Right ventricle myocardium inferior (tissue), 1 donor: ENCODE measurements around the gene CYP4F3. TPM values are rescaled to one million over a fixed set of nuclear protein-coding genes. Genes with fewer than 3 reads are reported as not detected.
"Not testable (repeated sequence)": the region's sequence is repeated elsewhere in the genome, so short reads cannot be mapped to it uniquely, and the experiment has no call there.

Experiments
- ATAC-seq: fragments of 200-7000 bp; cut with Tn5 transposase; one replicate; pipeline ENCODE4 v1.9.1; 2020; ENCODE audit warnings: mild to moderate bottlenecking, moderate library complexity
- DNase-seq: peaks from one replicate; pipeline ENCODE4 v3.0.0; 2021; ENCODE audit errors: missing footprints
- intact Hi-C: fragments of 100-400 bp; cut with DNase I; formaldehyde crosslinking; loops from one replicate; pipeline ENCODE4 v1.11.0; 2022
- total RNA-seq: library from RNA; stranded (reverse); fragmentation: NEBNext Ultra II Directional; extraction: Animal tissue kit (Norgen Biotek cat#: 25700); gene quantifications from one replicate; pipeline ENCODE4 v1.2.1, GENCODE V29; 2021
- donor health status: DM: no; HTN: yes; CAD: no; lungs with severe emphysema.

CYP4F3 gene
- total RNA-seq, 1 donor from 2014 or later = not detected

DNA sequence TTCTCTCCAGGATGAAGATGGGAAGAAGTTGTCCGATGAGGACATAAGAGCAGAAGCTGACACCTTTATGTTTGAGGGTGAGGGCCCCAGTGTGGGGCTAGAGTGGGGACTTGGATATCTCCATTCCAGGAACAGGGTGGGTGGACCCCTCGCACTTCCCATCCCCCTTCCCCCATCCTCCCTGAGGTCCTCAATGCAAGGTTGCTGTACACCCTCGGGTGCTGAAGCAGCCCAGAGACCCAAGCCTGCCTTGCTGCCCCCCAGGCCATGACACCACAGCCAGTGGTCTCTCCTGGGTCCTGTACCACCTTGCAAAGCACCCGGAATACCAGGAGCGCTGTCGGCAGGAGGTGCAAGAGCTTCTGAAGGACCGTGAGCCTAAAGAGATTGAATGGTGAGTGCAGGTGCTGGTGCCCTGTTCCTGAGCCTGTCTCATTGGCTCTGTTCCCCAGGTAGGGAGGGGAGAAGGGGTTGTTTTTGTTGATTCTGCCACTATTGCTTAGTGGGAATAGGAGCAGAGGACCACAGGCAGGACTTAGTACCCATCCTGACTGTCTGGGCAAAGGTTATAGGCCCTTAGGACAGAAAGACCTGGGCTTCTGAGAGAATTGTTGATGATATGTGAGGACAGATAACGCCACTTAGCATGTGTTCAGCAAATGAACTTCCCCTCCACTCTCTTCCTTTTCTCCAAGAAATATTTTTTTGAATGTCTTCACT lies 12.0 kb downstream of the CYP4F3 start:
- no peak for DNase-seq
- intact Hi-C loops = no loop called here
- ATAC-seq = no peak

DNA sequence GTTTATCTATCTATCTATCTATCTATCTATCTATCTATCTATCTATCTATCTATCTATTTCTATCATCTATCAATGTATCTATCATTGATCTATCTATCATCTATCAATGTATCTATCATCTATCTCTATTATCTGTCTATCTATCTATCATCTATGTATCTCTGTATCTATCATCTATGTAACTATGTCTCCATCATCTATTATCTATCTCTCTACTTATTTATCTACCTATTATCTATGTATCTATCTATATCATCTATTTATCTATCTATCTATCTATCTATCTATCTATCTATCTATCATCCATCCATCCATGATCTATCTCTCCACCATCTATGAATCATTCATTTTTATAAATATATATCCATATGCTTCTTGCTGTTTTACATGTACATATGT lies 15.8 kb downstream of the CYP4F3 start:
- intact Hi-C loops = no loop called here

DNA sequence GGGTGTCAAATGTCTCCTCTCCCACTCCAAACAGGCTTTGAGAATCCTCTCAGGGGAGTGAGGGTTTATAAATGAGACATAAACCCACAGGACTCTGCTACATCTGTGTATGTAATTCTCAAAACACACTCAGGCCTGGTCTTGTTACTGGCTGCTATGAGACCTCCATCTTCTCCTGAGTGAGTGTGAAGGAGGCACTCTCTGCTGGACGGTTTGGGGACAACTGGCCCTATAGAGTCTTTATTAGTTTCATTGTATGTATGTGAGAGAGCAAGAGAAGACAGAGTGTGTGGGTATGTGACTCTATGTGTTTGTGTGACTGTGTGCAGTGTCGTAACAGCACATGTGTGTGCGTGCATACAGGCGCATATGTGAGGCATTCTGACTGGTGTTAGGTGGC lies 22.6 kb downstream of the CYP4F3 start:
- no peak for ATAC-seq
- intact Hi-C loops = no loop called here
- DNase-seq = no peak

More for the DNA sequence above, 15.8 kb downstream of the CYP4F3 start:
- ATAC-seq (no peak), DNase-seq (no peak)

DNA sequence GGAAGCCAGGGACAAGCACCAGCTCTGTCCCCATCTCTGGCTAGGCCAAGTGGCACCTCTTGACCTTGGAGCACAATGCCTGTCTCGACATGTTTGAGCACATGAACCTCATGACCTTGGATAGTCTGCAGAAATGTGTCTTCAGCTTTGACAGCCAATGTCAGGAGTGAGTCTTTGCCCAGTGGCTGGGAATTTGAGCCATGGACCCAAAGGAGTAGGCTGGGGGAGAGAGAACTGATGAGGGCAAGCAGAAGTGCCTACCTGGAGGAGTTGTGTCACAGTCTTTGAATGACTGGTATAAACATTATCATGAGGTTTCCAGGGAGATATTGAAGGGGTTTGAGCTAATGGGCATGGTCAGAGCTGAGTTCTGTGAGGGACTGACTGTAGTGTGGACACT lies 25.5 kb downstream of the CYP4F3 start:
- DNase-seq (no peak), ATAC-seq (no peak)
- intact Hi-C loops = no loop called here

DNA sequence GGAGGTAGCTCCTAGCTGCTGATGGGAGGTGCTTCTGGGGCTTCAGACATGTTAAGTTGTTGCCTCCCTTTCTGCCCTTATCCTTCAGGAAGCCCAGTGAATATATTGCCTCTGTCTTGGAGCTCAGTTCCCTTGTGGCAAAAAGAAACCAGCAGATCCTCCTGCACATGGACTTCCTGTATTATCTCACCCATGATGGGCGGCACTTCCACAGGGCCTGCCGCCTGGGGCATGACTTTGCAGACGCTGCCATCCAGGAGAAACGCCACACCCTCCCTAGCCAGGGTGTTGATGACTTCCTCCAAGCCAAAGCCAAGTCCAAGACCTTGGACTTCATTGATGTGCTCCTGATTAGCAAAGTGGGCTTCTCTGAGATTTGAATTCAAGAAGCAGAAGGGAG lies 26.2 kb downstream of the CYP4F3 start:
- ATAC-seq (no peak), DNase-seq (no peak)
- intact Hi-C loops = no loop called here

DNA sequence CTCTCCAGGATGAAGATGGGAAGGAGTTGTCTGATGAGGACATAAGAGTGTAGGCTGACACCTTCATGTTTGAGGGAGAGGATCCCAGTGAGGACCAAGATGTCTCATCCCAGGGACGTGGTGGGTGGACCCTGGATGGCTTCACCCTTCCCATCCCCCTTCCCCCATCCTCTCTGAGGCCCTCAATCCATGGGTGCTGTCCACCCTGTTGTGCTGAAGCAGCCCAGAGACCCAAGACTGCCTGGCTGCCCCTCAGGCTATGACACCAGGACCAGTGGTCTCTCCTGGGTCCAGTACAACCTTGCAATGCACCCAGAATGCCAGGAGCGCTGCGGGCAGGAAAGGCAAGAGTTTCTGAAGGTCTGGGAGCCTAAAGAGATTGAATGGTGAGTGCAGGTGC lies 28.7 kb downstream of the CYP4F3 start:
- DNase-seq (no peak), ATAC-seq (no peak)
- intact Hi-C loops = no loop called here

DNA sequence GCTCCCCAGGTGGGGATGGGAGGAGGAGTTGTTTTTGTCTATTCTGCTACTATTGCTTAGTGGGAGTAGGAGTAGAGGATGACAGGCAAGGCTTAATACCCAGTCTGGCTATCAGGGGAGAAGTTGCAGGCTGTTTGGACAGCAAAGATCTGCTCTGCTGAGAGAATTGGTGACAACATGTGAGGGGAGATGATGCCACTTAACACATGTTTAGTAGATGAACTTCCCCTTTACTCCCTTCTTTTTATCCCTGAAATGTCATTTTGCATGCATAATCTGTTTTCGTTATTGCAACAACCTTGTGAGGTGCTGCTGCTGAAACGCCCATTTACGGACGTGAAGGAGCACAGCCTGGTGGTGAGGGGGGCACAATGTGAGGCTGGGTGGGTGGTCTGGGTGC lies 29.2 kb downstream of the CYP4F3 start:
- ATAC-seq (no peak), DNase-seq (no peak)
- intact Hi-C loops = loop anchor here (5.0 kb wide), 1 partner anchor 112 kb away; no protein-coding TSS in a partner anchor

DNA sequence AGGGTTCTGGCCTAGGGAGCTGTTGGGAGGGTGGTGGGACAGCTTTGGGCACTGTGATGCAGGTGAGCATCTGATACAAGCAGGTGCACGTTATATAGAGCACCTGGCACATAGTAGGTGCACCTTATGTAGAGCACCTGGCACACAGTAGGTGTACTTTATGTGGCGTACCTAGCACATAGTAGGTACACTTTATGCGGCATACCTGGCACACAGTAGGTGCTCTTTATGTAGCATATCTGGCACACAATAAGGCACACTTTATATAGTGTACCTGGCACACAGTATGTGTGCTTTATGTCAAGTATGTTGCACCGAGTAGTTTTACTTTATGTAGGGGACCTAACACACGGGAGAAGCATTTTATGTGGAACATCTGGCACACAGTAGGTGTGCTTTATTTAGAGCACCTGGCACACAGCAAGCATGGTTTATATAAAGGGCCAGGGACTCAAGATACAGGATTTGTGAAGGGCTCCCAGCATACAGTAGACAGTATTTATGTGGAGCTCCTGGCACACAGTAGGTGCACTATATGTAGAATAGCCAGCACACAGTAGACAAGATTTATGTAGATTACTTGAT lies 30.6 kb downstream of the CYP4F3 start:
- ATAC-seq (no peak), DNase-seq (no peak)
- intact Hi-C loops = loop anchor here (5.0 kb wide), 1 partner anchor 111 kb away; no protein-coding TSS in a partner anchor

DNA sequence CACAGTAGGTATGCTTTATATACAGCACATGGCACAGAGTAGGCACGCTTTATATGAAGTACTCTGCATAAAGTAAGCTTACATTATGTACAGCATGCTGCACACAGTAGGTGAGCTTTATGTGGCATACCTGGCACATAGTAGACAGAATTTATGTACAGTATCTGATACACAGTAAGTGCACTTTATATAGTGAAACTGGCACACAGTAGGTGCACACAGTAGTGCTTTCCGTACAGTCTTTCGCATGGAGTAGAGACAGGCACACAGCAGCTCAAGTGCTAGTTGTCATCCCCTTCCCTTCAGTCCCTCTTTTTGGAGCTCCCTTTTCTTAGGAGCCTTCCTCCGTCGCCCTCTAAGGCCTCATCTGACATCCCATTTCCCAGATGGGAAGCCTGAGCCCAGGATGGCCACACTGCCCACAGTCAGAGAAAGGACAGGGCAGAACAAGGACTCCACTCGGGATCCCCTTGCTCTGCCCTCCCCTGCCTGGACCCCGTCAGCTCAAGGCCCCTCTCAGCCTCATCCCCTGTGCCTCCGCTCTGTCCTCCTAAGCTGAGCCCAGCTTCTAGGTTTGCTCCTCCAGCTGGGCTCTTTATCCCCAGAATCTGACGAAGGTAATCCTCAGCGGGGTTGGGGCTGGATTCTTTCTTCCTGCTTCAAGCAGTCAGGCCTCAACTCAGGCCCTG lies 31.3 kb downstream of the CYP4F3 start:
- intact Hi-C loops = loop anchor here (5.0 kb wide), 1 partner anchor 110 kb away; no protein-coding TSS in a partner anchor
- no peak for DNase-seq
- ATAC-seq = no peak

DNA sequence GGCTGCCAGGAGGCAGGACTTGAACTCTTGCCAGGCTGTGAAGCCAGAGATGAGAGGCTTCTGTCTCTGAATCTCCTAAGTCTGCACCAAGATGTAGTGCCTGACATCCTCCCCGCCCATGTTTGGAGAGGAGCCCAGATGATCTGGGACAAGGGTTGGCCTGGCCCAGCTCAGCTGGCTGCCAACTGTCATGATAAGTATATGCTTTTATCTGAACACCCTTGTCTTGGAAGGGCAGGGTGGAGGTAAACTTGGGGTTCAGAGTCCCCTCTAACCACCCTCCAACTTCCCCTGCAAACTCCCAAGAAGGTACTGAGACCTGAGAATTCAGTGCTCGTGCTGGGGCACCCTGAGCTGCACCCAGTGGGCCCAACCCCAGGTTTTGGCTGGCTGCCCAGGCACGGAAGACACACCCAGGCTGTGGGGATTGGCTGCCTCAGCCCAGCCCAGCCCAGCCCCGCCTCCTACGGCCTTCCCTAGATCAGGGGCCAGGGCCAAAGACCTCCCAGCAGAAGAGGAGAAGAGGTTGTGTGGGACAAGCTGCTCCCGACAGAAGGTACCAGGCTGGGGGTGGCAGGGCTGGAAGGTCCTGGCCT lies 32.0 kb downstream of the CYP4F3 start, which contains the start of gene CYP4F12:
Gene CYP4F12 (plus strand): TSS at position 508 of the 596 bp plus-strand sequence. CDS start 443 bp downstream, outside the sequence.
- ATAC-seq (peak; percentile 98), DNase-seq (peak; percentile 93)
- intact Hi-C loops = loop anchor here (5.0 kb wide), 1 partner anchor 110 kb away; no protein-coding TSS in a partner anchor

DNA sequence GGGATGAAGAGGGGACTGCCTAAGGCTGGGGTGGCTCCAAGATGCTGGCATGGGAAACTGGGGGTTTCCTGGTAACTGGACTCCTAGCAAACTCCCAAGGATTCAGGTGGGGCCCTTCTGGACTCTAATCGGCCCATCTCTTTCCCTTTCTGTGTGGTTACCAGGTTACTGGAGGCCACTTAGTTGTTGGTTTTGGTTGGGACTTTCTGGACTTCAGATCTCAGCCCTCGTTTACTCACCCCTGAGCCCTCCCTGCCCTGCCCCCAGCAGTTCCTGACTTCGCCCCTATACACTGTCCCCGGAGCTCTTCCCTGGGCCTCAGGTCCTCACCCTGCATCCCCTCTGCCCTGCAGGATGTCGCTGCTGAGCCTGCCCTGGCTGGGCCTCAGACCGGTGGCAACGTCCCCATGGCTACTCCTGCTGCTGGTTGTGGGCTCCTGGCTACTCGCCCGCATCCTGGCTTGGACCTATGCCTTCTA lies 32.5 kb downstream of the CYP4F3 start:
- ATAC-seq (no peak), DNase-seq (peak; percentile 73)
- intact Hi-C loops = loop anchor here (5.0 kb wide), 1 partner anchor 109 kb away; no protein-coding TSS in a partner anchor

DNA sequence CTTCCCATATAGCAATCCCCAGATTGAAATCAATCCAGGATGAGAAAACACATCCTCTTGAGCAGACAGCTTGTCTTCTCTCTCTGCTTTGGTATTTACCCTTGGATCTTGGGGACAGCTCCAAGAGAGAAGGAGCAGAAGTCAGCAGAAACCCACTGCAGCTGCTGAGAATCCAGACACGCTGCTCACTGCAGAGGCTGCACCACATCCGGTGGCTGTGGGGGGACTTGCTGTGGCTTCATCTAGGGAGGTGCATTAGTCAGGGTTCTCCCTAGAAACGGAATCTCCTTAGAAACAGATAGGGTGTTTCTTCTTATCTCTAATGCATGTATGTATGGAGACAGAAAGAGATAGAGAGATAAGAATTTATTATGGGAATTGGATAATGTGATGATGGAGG lies 34.9 kb downstream of the CYP4F3 start:
- intact Hi-C loops = no loop called here
- DNase-seq (no peak), ATAC-seq (no peak)

DNA sequence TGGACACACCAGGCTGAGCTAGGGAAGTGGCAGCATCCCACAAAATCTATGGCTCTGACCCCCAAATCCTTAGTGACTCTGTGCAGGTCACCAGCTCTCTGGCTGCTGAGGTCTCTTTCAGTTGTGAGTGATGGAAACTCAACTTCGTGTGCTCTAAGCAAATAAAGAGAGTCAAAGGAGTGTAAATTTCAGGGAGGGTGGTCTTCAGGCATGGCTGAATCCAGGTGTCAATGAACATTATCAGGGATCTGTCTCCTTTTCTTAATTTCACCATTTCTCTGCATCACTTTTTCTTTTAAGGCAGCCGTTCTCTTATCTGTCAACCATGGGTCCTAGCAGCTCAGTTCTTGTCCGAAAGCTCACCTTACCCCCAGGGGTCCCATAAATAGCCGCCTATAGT lies 38.4 kb downstream of the CYP4F3 start:
- no peak for ATAC-seq
- intact Hi-C loops = no loop called here
- no peak for DNase-seq

DNA sequence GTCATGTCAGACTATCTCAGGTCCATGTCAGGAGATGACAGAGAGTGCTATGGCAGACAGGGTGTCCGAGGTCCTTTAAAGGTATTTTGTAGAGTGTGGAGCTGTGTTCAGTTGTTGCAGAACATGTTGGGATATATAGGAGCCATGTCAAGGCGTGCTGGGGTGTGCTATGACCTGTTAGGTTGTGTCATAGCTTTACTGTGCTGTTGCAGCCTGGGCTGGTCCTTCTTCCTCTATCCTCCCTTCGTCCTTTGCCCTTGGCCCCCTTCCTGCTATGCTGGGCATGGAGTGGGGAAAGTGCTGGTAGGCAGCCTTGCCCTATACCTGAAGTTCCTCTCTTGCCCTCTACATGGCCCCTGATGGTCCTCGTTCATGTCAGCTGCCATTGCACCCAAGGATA lies 39.2 kb downstream of the CYP4F3 start:
- intact Hi-C loops, ATAC-seq, DNase-seq: not testable (repeated sequence)

DNA sequence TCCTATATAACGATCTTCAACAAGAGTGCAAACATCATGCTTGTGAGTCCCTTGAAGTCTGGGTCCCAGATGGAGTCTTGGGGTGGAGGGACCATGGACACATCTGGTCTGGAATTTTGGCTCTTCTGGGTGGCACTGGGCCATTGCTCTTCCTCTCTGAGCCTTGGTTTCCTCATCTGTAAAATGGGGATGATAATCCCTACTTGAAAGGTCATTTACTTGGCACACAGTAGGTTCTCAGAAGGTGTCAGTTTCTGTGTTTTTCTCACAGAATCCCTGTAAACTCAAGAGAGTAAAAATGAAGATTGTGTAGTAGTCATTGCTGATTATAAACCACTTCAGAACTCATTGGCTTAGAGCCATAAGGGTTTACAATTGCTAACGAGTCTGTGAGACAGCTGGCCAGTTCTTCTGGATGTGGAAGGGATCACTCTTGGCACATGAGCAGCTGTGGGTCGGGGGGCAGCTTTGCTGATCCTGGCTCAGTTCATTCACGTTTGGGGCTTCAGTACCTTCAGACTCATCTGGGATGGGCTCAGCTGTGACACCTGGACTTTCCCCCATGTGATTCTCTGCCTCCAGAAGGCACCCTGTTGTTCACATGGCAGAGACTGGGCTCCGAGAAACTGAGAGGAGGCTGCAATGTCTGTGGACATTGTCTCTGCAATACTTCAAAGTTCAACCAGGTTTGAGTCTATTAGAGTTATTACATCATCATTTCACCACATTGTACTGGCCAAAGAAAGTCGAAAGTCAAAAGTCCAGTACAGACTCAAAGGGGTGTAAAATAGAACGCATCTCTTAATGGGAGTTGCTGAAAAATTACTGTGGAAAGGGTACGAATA lies 40.0 kb downstream of the CYP4F3 start:
- DNase-seq (no peak), ATAC-seq (no peak)
- intact Hi-C loops = no loop called here

DNA sequence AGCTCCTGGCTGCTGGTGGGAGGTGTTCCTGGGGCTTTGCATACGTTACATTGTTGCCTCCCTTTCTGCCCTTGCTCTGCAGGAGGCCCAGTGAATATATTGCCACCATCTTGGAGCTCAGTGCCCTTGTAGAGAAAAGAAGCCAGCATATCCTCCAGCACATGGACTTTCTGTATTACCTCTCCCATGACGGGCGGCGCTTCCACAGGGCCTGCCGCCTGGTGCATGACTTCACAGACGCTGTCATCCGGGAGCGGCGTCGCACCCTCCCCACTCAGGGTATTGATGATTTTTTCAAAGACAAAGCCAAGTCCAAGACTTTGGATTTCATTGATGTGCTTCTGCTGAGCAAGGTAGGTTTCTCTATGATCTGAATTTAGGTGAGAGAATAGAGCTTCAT lies 42.7 kb downstream of the CYP4F3 start:
- ATAC-seq (peak; percentile 10), DNase-seq (no peak)
- intact Hi-C loops = no loop called here

DNA sequence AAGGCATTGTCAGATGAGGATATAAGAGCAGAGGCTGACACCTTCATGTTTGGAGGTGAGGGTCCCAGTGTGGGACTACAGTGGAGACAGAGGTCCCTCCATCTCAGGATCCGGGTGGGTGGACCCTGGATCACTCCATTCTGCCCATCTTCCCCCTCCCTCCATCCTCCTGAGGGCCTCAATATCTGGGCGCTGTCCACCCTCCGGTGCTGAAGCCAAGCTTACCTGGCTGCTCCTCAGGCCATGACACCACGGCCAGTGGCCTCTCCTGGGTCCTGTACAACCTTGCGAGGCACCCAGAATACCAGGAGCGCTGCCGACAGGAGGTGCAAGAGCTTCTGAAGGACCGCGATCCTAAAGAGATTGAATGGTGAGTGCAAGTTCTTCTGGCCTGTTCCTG lies 44.1 kb downstream of the CYP4F3 start:
- ATAC-seq (no peak), DNase-seq (no peak)
- intact Hi-C loops = no loop called here

DNA sequence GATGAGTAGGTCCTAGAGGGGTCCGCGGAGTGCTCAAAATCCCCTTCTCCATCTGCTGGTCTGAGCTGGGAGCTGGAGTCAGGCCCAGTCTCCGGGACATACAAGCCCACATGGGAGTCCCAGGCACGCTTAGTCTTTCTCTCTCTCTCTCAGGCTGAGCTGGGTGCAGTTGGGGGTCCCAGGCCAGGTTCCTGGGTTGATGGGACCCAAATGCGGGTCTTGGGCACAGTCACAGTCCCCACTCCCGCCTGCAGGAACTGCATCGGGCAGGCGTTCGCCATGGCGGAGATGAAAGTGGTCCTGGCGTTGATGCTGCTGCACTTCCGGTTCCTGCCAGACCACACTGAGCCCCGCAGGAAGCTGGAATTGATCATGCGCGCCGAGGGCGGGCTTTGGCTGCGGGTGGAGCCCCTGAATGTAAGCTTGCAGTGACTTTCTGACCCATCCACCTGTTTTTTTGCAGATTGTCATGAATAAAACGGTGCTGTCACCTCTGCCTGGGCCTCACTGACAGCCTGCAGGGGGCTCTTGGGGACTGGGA lies 56.0 kb downstream of the CYP4F3 start:
- ATAC-seq (no peak), DNase-seq (peak; percentile 40)
- intact Hi-C loops = no loop called here
